Coronary artery (tissue), 2 donors: ENCODE data around the gene TGM1.

ENCODE experiments used
- DNase-seq: peaks from one replicate; pipeline ENCODE4 v3.0.0-alpha.2; 2017; ENCODE audit warnings: low spot score
- H3K27ac ChIP-seq, 2 donors: fragments of 200-600 bp; sonication (generic); one replicate each; pipeline ENCODE4 v1.5.1; 2016 to 2019
- H3K4me3 ChIP-seq: fragments of 200-600 bp; sonication (generic); 2 replicates; pipeline ENCODE4 v1.5.1; 2016; ENCODE audit warnings: mild to moderate bottlenecking, moderate library complexity
- CTCF ChIP-seq: fragments of 200-600 bp; sonication (generic); IDR thresholded peaks from one replicate; pipeline ENCODE4 v1.5.1; 2019; ENCODE audit warnings: antibody characterized with exemption

TGM1 gene

GRCh38 chr14:24269910-24270536 lies 7.0 kb upstream of the TGM1 start:
- TF ChIP-seq CTCF = no peak
- DNase-seq = no peak
- no peak overlapping the region for H3K27ac ChIP-seq
- no peak overlapping the region for H3K4me3 ChIP-seq

GRCh38 chr14:24269368-24269767 lies 6.4 kb upstream of the TGM1 start:
- H3K27ac ChIP-seq = no peak overlapping the region
- TF ChIP-seq CTCF = no peak
- no peak overlapping the region for H3K4me3 ChIP-seq
- DNase-seq = no peak

- H3K4me3 ChIP-seq = no peak overlapping the region
- H3K27ac ChIP-seq = no peak overlapping the region
- no peak for DNase-seq
- TF ChIP-seq CTCF = no peak
Observed at GRCh38 chr14:24268225-24268624, 5.2 kb upstream of the TGM1 start.

DNA sequence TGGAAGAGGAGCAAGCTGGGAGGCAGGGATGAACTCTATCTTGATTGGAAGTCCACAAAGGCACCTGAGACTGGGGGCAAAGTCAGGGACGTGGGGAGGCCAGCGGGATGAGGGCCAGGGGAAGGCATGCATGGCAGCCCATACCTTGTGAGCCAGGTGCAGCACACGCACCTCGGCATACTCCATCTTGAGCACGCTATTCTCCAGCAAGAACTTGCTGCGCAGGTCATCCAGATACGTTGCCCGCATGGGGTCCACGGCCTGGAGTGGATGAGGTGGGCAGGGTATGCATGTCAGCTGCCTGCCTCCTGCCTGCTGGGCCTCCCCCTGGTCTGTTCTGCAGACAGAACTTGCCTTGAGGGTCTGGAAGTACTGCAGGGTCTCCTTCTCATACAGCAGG lies 4.5 kb upstream of the TGM1 start:
- no peak overlapping the region for H3K4me3 ChIP-seq
- no peak for DNase-seq
- TF ChIP-seq CTCF = no peak

GRCh38 chr14:24266344-24267244 lies 3.6 kb upstream of the TGM1 start:
- TF ChIP-seq CTCF = no peak
- no peak for DNase-seq
- H3K4me3 ChIP-seq = no peak overlapping the region
- H3K27ac ChIP-seq = no peak overlapping the region

More for the DNA sequence above, 4.5 kb upstream of the TGM1 start:
- H3K27ac ChIP-seq = no peak overlapping the region

- H3K27ac ChIP-seq = no peak overlapping the region
- DNase-seq = no peak
- no peak overlapping the region for H3K4me3 ChIP-seq
- no peak for TF ChIP-seq CTCF
Observed at GRCh38 chr14:24264298-24264697, 1.3 kb upstream of the TGM1 start.

DNA sequence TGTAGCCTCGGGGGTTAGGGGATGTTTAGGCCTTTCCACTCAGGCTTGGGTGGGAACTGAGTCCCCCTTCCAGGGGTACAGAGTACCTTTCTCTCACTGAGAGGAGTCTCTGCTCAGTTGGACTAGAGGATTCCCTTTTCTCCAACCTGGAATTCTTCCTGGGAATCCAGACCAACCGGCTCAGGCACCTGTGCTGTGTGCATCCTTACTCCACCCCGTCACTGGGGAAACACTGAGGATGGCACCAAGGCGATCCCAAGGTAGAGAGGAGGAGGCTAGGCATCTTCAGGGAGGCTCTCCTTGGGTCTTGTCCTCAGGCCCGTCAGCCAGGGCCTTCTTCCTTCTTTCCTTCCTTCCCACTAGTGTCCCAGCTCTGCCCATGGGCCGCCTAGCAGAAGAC lies 871 bp upstream of the TGM1 start:
- Histone ChIP-seq H3K27ac (no peak overlapping the region), H3K4me3 (no peak overlapping the region)
- DNase-seq = no peak
- TF ChIP-seq CTCF = no peak
